Thyroid gland (tissue), 4 donors: ENCODE data around the gene KCTD1.

Experiments used
- POLR2A ChIP-seq, 2 donors: fragments of 450-650 bp; IDR thresholded peaks; one replicate each; pipeline ENCODE4 v1.6.1; 2017; ENCODE audit warnings: antibody characterized with exemption in 2 of 2, mild to moderate bottlenecking in 2 of 2, moderate library complexity in 1 of 2
- TF ChIP-seq, protein P1 (sequence below), 6 experiments: fragments of 200-600 bp in 3 of 6; fragments of 450-650 bp in 3 of 6; sonication (generic) in 3 of 6; IDR thresholded peaks; one replicate each; pipeline ENCODE4 v1.5.1; 2016 to 2019; ENCODE audit warnings: antibody characterized with exemption in 6 of 6, mild to moderate bottlenecking in 2 of 6, inconsistent platforms in 1 of 6, moderate library complexity in 1 of 6

DNA sequence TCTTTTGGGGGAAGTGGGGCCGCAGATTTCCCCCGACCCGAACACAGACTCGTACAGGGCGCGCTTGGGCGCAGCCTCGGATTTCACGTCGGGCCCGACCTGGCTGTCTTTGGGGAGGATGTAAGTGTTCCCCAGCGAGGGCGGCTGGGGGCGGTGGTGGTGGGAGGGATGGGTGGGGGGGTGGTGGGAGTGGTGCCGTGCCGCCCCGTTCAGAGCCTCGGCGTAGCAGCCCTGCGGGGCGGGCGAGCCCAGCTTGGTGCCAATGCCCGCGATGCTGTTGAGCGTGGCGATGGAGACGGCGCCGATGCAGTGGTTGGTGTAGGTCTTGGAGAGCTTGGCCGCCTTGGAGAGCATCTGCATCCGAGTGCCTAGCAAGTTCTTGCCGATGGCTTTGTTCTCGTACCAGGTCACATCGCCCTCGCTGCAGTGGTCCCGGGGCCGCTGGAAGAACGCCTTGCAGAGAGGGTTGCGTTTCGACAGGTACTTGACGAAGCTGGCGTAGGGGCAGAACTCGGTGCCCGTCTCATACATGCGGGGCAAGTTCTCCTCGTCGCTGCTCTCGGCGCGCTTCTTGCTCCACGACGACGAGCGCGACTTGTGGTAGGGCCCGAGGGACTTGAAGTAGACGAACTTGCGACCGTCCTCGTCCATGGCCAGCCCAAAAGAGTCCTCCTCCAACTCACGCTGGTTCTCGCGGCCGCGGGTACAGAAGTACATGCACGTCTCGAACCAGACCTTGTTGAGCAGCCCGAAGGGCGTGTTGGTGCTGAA, 1.3 kb downstream of the KCTD1 start:
- TF ChIP-seq, protein P1, sequence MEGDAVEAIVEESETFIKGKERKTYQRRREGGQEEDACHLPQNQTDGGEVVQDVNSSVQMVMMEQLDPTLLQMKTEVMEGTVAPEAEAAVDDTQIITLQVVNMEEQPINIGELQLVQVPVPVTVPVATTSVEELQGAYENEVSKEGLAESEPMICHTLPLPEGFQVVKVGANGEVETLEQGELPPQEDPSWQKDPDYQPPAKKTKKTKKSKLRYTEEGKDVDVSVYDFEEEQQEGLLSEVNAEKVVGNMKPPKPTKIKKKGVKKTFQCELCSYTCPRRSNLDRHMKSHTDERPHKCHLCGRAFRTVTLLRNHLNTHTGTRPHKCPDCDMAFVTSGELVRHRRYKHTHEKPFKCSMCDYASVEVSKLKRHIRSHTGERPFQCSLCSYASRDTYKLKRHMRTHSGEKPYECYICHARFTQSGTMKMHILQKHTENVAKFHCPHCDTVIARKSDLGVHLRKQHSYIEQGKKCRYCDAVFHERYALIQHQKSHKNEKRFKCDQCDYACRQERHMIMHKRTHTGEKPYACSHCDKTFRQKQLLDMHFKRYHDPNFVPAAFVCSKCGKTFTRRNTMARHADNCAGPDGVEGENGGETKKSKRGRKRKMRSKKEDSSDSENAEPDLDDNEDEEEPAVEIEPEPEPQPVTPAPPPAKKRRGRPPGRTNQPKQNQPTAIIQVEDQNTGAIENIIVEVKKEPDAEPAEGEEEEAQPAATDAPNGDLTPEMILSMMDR (IDR thresholded peaks at IDR 0.05) = no peak
- TF ChIP-seq POLR2A (IDR thresholded peaks at IDR 0.05) = no peak
